Measurements from ENCODE around the gene ABCC4. TPM values are rescaled to one million over a fixed set of nuclear protein-coding genes. Genes with fewer than 3 reads are reported as not detected.

The ABCC4 gene
- total and polyA plus RNA-seq, 9 of the 15 experiments (the other 6 are each of a cell fraction or from before 2014, with no cell fraction given) = 9.4 to 46.1 (median 25.4) TPM

DNA sequence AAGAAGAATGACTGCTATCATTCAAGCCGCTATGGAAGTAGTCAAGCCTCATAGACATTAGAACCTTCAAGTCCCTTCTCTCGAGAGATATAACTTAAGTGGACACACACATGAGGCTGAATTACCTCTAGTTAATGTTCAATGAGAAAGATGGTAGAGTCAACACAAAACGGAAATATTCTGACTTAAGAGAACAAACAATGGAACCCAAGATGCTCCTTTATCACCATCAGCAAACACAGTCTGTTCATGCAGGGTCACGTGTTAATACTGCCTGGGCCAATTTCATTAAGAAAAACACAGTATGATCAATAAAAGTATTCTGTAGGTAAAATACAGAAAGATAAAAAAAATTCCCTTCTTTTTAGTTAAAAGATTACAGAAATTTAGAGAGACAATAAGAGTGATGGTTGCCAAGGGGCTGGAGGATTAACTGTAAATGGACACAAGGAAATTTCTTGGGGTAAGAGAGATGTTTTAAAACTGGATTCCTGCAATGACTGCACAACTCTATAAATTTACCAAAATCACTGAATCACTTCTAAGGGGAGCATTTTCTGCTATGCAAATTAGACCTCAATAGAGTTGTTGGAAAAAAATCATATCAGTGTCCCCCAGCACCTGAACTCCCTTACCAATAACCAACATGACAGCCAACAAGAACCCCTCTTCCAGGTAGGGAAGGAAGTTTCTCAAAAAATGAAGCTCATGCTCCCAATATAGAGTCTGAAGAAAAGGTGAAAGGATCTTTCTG, 256.6 kb downstream of the ABCC4 start:
- H3K9me3 ChIP-seq (replicated peaks; ENCODE audit: control insufficient read depth, insufficient read depth, low read depth, low read length) = no peaks in the 10 kb centered on the region
- ATAC-seq (no peak), FAIRE-seq (no peak), DNase-seq (ENCODE audit: extremely low read depth in 1 of 4, low spot score in 3 of 4) (no peak)
- no peak overlapping the region for H3K4me2 ChIP-seq (ENCODE audit: insufficient read depth, low read length)
- H3K4me1 ChIP-seq (replicated peaks in 1 of 2; ENCODE audit: control insufficient read depth in 2 of 2, insufficient read depth in 2 of 2, low read length in 2 of 2) = no peaks in the 10 kb centered on the region
- no TSS peak for BruUV-seq (replicated peaks)
- no peaks in the 10 kb centered on the region for H3K9me1 ChIP-seq (ENCODE audit: control insufficient read depth, insufficient read depth, low read length)
- WGBS (ENCODE audit: insufficient coverage, low coverage, missing lambda C conversion rate) = 82% methylated on average over 4 of the region's 4 CpGs
- in situ Hi-C loops (cut with MboI) (no loop called here), intact Hi-C loops (cut with micrococcal nuclease) (no loop called here)
- H3K36me3 ChIP-seq (ENCODE audit: control insufficient read depth, insufficient read depth, low read length) = peaks cover 41% of the 10 kb centered on the region
- ChIA-PET POLR2A (no interaction called here), CTCF (ENCODE audit: low intra/inter-chr PET ratio) (no interaction called here)
- H2AFZ ChIP-seq (ENCODE audit: low read depth, low read length) = no peak overlapping the region
- H3K27me3 ChIP-seq (ENCODE audit: control insufficient read depth in 2 of 2, insufficient read depth in 2 of 2, low read length in 2 of 2) = no peaks in the 10 kb centered on the region
- no peak overlapping the region for H3K4me3 ChIP-seq
- no peaks in the 10 kb centered on the region for H4K20me1 ChIP-seq (replicated peaks; ENCODE audit: control insufficient read depth, insufficient read depth, low read length)
- H3K79me2 ChIP-seq (ENCODE audit: control insufficient read depth, insufficient read depth, low read length) = no peaks in the 10 kb centered on the region
- H3K27ac ChIP-seq (ENCODE audit: extremely low read depth, low read depth, low read length) = no peak overlapping the region
- TF ChIP-seq SIRT6 (IDR thresholded peaks at IDR 0.05; ENCODE audit: low read depth, low read length) (no peak), NEUROD1 (IDR thresholded peaks at IDR 0.05; ENCODE audit: borderline replicate concordance, low read depth, low read length, partially characterized antibody) (no peak), TEAD4 (IDR thresholded peaks at IDR 0.05; ENCODE audit: low read length) (no peak), TEAD4 (CRISPR knock-in tag; IDR thresholded peaks at IDR 0.05; ENCODE audit: borderline replicate concordance) (no peak), ZNF282 (CRISPR knock-in tag; IDR thresholded peaks at IDR 0.05) (no peak), ZBED1 (IDR thresholded peaks at IDR 0.05) (no peak), SNIP1 (IDR thresholded peaks at IDR 0.05; ENCODE audit: low read depth) (no peak), TGIF2 (CRISPR knock-in tag; IDR thresholded peaks at IDR 0.05) (no peak)
- TF ChIP-seq, protein P1, sequence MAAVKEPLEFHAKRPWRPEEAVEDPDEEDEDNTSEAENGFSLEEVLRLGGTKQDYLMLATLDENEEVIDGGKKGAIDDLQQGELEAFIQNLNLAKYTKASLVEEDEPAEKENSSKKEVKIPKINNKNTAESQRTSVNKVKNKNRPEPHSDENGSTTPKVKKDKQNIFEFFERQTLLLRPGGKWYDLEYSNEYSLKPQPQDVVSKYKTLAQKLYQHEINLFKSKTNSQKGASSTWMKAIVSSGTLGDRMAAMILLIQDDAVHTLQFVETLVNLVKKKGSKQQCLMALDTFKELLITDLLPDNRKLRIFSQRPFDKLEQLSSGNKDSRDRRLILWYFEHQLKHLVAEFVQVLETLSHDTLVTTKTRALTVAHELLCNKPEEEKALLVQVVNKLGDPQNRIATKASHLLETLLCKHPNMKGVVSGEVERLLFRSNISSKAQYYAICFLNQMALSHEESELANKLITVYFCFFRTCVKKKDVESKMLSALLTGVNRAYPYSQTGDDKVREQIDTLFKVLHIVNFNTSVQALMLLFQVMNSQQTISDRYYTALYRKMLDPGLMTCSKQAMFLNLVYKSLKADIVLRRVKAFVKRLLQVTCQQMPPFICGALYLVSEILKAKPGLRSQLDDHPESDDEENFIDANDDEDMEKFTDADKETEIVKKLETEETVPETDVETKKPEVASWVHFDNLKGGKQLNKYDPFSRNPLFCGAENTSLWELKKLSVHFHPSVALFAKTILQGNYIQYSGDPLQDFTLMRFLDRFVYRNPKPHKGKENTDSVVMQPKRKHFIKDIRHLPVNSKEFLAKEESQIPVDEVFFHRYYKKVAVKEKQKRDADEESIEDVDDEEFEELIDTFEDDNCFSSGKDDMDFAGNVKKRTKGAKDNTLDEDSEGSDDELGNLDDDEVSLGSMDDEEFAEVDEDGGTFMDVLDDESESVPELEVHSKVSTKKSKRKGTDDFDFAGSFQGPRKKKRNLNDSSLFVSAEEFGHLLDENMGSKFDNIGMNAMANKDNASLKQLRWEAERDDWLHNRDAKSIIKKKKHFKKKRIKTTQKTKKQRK (IDR thresholded peaks at IDR 0.05; ENCODE audit: borderline replicate concordance, low read depth, low read length) = no peak
- H3K9ac ChIP-seq (ENCODE audit: insufficient read depth in 1 of 2, low read depth in 2 of 2, low read length in 2 of 2) = no peak overlapping the region

All from K562 (cell line).